GM08714 (cell line): Measurements from ENCODE around the gene IQGAP2.

Source experiments
- H3K4me3 ChIP-seq: fragments of 200-500 bp; sonication (Bioruptor generic); 2 replicates; pipeline ENCODE4 v1.5.1; 2014; ENCODE audit warnings: mild to moderate bottlenecking, low read length, inconsistent platforms
- ZNF274 ChIP-seq: IDR thresholded peaks from 2 replicates; pipeline ENCODE4 v1.6.1; 2012; ENCODE audit warnings: mild to moderate bottlenecking, low read depth, low read length

Gene IQGAP2

DNA sequence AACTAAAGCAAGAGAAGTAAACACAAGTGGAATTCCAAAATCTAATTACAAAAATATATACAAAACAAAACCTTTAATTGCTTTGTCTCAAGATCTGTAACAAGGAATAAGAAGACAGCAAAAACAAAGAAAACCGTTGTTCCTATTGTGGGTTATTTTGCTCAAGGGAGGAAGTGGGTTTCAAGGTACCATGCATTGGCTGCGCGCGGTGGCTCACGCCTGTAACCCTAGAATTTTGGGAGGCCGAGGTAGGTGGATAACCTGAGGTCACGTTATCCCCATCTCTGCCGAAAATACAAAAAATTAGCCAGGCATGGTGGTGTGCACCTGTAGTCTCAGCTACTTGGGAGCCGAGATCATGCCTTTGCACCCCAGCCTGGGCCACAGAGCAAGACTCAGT, 12.1 kb upstream of the IQGAP2 start:
- no peak for TF ChIP-seq ZNF274
- no peak overlapping the region for H3K4me3 ChIP-seq

DNA sequence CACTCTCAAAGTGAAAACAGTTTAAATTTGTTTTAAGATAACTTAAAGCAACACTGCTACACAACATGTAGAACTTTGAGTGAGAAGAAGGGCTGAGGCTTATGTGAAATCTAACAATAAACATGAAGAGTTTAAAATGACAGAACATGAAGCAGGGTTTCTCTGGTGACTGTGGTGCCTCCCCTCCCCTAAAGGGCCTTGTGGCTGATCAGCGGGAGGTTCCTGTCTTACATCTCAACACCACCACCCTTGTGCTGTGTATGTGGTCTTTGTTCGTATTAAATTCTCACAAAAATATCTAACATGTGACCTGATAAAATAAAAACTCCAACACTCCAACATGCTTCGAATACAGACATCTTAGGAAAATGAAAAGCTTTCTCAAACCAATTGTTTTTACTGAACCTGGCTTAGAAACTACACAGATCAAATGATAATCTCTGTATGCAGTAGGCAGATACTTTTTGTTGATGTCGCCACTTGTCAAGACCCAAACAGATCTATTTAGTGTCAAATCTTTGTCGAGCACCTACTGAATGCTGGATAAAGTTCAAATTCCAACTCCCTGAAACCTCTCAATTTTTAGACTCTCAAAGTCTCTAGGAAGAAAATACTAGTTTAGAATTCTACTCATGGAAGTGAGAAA, 9.9 kb upstream of the IQGAP2 start:
- no peak for TF ChIP-seq ZNF274

GRCh38 chr5:76397200-76397599, 5.9 kb upstream of the IQGAP2 start:
- H3K4me3 ChIP-seq, result no peak overlapping the region
- no peak for TF ChIP-seq ZNF274

More for the DNA sequence above, 9.9 kb upstream of the IQGAP2 start:
- no peak overlapping the region for H3K4me3 ChIP-seq

- H3K4me3 ChIP-seq, result no peak overlapping the region
- no peak for TF ChIP-seq ZNF274
Measured at GRCh38 chr5:76399268-76399667, 3.8 kb upstream of the IQGAP2 start.

DNA sequence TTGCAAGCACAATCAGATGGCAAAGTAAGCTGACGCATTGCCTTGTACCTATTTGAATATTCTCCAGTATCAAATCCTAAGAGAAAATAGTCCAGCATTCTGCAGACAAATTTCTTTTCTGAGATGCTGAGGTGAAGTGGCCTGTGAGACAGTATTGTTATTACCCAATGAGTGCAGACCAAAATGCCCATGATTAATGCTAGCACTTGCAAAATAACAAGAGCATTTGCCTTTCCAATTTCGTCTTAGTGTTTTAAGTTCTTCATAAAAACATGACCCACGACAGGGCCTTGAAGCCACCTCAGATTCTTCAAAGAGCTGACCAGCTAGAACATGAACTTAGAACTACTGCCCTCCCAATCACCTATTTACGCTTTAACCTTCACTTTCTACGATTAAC, 2.6 kb upstream of the IQGAP2 start:
- no peak for TF ChIP-seq ZNF274

GRCh38 chr5:76401801-76402250, 1.3 kb upstream of the IQGAP2 start:
- no peak for TF ChIP-seq ZNF274
- peak overlapping the region; percentile 83; the same call in 1 of the 2 replicates for H3K4me3 ChIP-seq

More for the DNA sequence above, 2.6 kb upstream of the IQGAP2 start:
- no peak overlapping the region for H3K4me3 ChIP-seq

DNA sequence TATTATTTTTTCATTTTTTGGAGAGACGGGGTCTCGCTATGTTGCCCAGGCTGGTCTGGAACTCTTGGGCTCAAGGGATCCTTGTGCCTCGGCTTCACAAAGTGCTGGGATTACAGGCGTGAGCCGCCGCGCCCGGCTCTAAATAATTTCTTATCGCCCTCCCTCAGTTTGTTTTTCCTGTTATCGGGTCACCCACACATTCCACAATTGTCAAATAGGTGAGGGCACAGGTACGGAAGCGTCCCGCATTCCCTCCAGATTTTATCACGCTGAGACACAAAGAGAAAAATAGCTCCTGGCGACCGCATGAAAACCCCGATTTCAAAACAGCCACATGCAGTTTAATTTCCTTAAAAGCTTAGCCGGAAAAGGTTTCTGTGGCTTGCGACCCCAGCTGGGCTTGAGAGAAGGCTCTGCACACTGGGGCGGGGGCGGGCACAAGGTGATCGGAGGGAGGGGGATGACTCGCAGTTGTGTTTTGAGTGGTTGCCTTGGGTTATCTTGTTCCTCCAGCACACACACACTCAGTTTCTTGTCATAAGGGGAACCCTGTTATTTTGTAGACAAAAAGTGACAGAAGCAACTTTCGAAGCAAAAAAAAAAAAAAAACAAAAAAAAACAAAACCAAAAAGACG, 717 bp upstream of the IQGAP2 start:
- peak overlapping the region; percentile 83 for H3K4me3 ChIP-seq
- no peak for TF ChIP-seq ZNF274

DNA sequence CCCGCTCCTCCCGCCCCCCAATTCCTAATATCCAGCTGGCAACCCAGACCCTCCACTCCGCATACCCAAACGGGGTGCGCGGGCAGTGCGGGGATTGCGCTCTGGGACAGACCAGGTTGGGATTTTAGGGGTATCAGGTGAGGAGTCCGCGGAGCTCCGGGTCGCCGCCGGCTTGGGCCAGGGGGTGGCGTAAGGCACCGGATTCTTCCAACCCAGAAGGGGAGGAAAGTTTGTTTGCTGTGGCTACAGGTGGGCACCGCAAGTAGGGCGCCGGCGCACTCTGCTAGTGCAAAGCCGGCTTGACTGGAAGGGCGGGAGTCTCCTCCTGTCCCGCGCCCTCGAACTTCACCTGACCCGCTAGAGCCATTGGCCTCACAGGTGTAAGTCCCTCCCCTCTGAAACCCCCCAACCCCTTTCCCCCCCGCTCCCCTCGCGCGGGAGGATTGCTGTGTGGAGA, 709 bp downstream of the IQGAP2 start:
- TF ChIP-seq ZNF274, result no peak
- H3K4me3 ChIP-seq, result peak overlapping the region; percentile 83

DNA sequence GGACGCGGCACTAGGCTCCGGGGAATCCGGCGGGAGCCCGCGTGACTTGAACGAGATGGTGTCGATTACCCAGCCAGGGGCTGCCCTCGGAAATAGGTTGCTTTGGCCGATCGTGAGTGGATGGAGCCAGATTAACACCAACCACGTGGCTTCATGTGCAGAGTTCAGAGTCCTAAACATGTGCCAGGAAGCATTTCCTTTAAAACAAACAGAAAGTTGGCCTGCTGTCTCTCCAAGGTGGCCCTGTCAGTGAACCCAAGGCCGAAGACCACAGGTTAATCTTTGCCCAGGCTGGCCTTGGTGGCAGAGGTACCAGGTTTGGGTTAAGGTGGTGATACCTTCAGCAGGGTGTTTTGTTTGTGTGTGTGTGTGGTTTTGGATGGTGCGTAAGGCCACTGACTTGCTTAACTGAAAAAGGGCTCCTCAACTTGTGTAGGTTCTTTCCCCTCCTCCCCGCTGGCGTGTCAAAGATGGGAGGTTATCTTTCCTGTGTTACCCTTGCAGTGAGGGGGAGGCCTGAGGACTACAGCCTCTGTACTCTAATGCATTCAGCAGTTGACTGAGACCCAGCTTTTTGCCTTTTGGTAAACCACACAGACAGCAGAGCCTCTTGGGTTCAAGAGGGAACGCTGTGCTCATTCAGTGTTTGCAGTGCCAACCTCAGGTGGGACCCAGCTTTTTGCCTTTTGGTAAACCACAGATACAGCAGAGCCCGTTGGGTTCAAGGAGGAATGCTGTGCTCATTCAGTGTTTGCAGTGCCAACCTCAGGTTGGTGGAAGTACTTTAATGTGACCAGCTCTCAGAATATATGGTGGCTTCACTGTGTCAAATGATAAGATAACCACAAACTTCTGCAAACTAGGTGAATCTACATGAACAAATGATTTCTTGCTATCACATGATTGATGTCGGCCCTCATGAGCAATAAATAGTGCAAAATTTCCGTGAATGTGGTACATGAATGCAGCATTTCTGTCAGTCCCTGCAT, 1.4 kb downstream of the IQGAP2 start:
- no peak for TF ChIP-seq ZNF274
- H3K4me3 ChIP-seq, result peak overlapping the region; percentile 83; the same call in 1 of the 2 replicates

DNA sequence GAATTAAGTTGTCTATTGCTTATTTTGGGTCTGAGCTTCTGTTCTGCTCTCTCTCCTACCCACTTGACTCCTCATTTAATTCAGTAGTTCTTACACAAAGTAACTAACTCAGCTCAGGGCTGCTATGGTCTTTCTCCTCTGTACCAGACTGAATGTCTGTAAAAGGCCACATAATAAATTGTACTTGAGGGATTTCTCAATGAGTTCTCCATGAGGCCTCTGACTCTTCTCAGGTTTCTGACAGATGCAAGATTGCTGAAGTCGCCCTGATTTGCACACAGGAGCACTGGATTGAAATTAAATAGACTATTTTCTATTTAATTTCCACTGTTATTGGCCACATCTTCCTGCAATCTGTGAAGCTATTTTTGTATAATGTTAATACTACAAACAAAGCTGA, 2.9 kb downstream of the IQGAP2 start:
- no peak for TF ChIP-seq ZNF274
- H3K4me3 ChIP-seq, result no peak overlapping the region; the same call in 1 of the 2 replicates

GRCh38 chr5:76406673-76407072, 3.6 kb downstream of the IQGAP2 start:
- no peak overlapping the region for H3K4me3 ChIP-seq
- no peak for TF ChIP-seq ZNF274

DNA sequence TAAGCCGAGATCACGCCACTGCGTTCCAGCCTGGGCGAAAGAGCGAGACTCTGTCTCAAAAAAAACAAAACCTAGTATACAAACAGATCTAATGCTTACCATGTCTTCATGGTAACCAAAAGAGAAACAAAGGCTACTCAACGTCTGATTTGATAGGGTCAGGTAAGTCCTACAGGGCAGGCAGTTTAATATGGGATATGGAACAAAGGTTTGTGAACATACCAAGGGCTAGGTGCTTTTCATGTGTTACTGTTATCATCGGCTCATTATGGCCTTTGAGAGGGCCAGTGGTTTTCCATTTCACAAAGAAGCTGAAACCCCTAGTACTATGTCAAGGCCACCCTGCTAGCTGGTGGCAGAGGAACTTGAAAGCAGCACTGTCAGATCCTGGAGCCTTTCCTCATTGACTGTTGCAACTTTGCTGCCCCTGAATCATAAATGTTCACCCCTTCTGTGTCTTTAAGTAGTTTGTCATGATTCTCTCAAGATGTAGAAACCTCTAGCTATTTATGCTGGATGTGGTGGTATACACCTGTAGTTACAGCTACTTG, 5.1 kb downstream of the IQGAP2 start:
- no peak for TF ChIP-seq ZNF274
- H3K4me3 ChIP-seq, result no peak overlapping the region

- no peak overlapping the region for H3K4me3 ChIP-seq
- no peak for TF ChIP-seq ZNF274
Measured at GRCh38 chr5:76412511-76412910, 9.4 kb downstream of the IQGAP2 start.

DNA sequence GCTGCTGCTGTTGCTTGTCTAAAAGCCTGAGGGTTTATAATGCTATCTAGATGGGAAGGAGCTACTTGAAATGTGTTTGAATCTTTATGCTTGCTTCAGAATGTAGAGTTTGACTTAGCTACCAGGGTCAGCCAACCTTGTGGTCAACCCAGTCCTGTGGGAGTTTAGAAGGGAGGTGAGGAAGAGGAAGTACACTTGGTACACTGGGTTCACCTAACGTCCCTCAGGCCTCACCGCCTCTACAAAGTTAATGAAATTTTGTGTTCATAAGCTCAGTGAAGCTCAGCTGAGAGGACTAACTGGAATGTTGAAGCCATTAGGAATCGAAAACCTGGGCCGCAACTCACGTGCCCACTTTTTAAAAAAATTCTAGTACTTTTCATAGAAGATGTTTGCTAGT, 10.7 kb downstream of the IQGAP2 start:
- no peak for TF ChIP-seq ZNF274
- no peak overlapping the region for H3K4me3 ChIP-seq
